H7 (cell line): ENCODE data around the gene RSRC2. TPM values are rescaled to one million over a fixed set of nuclear protein-coding genes. Genes with fewer than 3 reads are reported as not detected.
A peak's percentile ranks its signal among the peaks of the same experiment; 100 is the strongest.
"Not testable (repeated sequence)": the region's sequence is repeated elsewhere in the genome, so short reads cannot be mapped to it uniquely, and the experiment has no call there.

Experiments used
- DNase-seq: peaks from one replicate; pipeline ENCODE4 v3.0.0; 2012
- H3K27me3 ChIP-seq: 2 replicates; pipeline ENCODE4 v1.6.0; 2011; ENCODE audit warnings: mild to moderate bottlenecking, low read length; ENCODE audit not compliant: control insufficient read depth, insufficient read depth
- H3K36me3 ChIP-seq: replicated peaks from 2 replicates; pipeline ENCODE4 v1.5.1; 2011; ENCODE audit warnings: low read length; ENCODE audit not compliant: control insufficient read depth, insufficient read depth
- H3K4me3 ChIP-seq: 2 replicates; pipeline ENCODE4 v1.5.1; 2011; ENCODE audit warnings: low read depth, mild to moderate bottlenecking, control low read depth, low read length, moderate library complexity; ENCODE audit not compliant: insufficient read depth
- total RNA-seq: library from RNA; depleted of rRNA; stranded (reverse); fragments of >200 nt; shearing (Covaris generic); gene quantifications from 2 replicates; pipeline ENCODE4 v1.2.3, GENCODE V29; 2014; rRNA removed

The RSRC2 gene, protein sequence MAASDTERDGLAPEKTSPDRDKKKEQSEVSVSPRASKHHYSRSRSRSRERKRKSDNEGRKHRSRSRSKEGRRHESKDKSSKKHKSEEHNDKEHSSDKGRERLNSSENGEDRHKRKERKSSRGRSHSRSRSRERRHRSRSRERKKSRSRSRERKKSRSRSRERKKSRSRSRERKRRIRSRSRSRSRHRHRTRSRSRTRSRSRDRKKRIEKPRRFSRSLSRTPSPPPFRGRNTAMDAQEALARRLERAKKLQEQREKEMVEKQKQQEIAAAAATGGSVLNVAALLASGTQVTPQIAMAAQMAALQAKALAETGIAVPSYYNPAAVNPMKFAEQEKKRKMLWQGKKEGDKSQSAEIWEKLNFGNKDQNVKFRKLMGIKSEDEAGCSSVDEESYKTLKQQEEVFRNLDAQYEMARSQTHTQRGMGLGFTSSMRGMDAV
- 54.4 and 69.8 TPM in 2 replicates for total RNA-seq

DNA sequence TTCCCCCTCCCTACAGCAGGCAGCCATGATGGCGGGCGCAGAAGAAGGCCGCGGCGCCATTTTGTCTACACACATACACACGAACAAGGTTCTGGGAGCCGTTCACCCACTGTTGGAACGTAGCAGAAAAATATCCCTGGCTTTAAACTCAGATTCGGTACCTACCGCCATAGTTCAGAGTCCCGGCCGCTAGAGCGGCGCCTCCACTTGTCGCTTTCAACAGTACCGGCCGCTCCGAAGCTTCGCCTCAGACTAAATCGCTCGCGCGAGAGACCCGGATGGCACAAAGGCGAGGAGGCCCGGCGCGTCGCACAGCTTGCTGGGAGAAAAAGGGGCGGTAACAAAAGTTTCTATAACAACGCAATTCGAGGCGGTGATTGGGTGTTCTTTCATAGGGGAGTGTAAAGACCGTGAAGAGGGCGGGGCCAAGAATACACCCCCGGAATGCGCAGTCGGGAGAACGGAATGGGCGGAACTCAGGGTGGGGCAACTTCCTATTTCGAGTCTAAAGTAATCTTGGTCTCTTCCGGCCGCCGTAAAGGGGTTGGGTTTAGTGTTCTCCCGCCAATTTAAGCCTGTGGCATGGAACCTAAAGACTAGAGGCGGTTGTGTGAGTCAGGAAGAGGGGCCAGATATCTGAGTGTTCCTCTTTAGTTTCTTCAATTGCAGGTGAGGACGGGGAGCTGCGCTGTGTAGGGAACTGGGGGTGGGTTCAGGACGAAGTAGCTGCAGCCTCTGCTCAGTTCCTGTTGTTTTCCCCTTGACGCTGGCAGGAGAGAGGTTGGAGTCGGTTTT is at the start of gene RSRC2, which contains the start of gene KNTC1:
RSRC2 (minus strand) TSS at position 254 of the 795 bp plus-strand sequence; CDS start at position 171, 83 bp downstream.
KNTC1 (plus strand) TSS at position 567 of the 795 bp plus-strand sequence. CDS start 2,815 bp downstream, outside the sequence.
- peak within 1 kb of the TSS; percentile 95 for H3K4me3 ChIP-seq
- H3K27me3 ChIP-seq: no peaks in the 10 kb centered on the region
- peak; percentile 93 for DNase-seq
- H3K36me3 ChIP-seq: peaks cover 13% of the 10 kb centered on the region

DNA sequence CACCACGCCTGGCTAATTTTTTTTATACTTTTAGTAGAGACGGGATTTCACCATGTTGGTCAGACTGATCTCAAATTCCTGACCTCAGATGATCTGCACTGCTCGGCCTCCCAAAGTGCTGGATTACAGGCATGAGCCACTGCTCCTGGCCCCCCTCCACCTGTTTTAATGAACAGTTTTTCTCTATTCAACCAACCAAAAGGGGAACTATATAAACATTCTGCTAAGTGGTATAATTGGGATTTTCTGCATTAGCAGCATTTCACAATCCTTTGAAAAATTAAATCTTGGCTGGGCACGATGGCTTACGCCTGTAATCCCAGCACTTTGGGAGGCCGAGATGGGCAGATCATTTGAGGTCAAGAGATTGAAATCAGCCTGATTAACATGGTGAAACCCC is 45.1 kb upstream of the RSRC2 start:
- no peak for DNase-seq
- Histone ChIP-seq H3K27me3 (no peaks in the 10 kb centered on the region), H3K4me3 (no peak overlapping the region), H3K36me3 (peaks cover 20% of the 10 kb centered on the region)

DNA sequence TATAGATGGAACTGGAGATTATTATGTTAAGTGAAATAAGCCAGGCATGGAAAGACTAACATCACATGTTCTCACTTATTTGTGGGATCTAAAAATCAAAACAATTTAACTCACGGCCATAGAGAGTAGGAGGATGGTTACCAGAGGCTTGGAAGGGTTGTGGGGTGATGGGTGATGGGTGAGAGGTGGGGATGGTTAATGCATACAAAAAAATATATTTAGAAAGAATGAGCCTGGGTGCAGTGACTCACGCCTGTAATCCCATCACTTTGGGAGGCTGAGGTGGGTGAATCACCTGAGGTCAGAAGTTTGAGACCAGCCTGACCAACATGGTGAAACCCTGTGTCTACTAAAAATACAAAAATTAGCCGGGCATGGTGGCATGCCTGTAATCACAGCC is 43.3 kb upstream of the RSRC2 start:
- H3K27me3 ChIP-seq, DNase-seq, H3K4me3 ChIP-seq: not testable (repeated sequence)
- peaks cover 15% of the 10 kb centered on the region for H3K36me3 ChIP-seq

DNA sequence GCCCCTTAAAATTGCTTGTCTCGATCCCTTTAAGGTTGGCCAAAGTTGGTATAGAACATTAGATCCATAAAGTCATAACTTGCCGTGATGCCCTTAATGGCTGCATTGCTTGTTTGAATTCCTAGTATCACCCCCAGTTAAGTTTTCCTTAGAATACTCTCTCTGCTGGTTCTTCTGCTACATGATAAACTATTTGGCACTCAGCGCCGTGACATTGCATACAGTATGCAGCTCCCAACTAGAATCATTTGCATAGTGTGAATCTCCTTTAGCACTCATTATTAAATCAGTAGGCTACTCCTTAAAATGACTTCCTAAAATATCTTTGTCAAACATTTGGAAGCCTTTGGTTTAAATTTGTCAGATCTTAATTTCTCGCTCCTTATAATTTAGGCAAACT is 42.6 kb upstream of the RSRC2 start:
- Histone ChIP-seq H3K27me3 (no peaks in the 10 kb centered on the region), H3K36me3 (peaks cover 14% of the 10 kb centered on the region), H3K4me3 (no peak overlapping the region)
- no peak for DNase-seq

DNA sequence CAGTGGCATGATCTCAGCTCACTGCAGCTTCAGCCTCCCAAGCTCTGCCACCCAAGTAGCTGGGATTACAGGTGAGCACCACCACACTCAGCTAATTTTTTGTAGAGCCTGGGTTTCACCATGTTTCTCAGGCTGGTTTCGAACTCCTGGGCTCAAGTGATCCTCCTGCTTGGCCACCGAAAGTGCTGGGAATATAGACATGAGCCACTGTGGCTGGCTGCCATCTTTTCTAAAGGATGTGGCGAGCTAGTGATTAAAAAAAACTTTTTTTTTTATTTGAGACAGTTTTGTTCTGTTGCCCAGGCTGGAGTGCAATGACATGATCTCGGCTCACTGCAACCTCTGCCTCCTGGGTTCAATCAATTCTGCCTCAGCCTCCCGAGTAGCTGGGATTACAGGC is 40.1 kb upstream of the RSRC2 start:
- not testable (repeated sequence) for H3K27me3 ChIP-seq, DNase-seq, H3K36me3 ChIP-seq, H3K4me3 ChIP-seq

DNA sequence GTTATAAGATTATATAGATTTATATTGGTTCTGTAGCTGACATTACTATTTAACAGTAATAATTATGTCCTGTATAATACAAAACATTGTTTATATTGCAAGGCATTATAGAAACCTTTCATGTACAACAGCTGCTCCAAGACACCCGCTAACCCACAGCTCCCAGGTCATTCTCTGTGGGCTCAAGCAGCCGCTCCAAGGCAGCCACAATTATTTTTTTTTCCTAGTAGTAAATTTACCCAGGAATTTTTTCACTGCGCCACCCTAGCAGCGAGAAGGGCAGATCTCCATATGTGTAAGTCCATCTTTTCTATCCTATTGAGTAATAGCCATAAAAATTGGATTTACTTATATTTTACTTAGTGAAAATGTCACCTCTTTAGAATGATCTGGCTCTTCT is 36.6 kb upstream of the RSRC2 start:
- H3K27me3 ChIP-seq: no peaks in the 10 kb centered on the region
- no peak for DNase-seq
- peaks cover 6% of the 10 kb centered on the region for H3K36me3 ChIP-seq
- H3K4me3 ChIP-seq: no peak overlapping the region

DNA sequence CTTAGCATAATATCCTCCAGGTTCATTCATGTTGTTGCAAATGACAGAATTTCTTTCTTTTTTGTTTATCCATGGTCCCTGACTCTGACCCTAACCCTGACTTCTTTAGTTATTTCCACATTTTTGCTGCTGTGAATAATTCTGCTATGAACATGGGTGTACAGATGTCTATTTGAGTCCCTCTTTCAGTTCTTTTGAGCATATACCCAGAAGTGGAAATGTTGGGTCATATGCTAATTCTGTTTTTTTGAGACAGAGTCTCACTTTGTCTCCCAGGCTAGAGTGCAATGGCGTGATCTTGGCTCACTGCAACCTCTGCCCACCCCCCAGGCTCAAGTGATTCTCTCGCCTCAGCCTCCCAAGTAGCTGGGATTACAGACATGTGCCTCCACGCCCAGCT is 33.4 kb upstream of the RSRC2 start:
- H3K27me3 ChIP-seq: no peaks in the 10 kb centered on the region
- peaks cover 10% of the 10 kb centered on the region for H3K36me3 ChIP-seq
- no peak for DNase-seq
- no peak overlapping the region for H3K4me3 ChIP-seq

DNA sequence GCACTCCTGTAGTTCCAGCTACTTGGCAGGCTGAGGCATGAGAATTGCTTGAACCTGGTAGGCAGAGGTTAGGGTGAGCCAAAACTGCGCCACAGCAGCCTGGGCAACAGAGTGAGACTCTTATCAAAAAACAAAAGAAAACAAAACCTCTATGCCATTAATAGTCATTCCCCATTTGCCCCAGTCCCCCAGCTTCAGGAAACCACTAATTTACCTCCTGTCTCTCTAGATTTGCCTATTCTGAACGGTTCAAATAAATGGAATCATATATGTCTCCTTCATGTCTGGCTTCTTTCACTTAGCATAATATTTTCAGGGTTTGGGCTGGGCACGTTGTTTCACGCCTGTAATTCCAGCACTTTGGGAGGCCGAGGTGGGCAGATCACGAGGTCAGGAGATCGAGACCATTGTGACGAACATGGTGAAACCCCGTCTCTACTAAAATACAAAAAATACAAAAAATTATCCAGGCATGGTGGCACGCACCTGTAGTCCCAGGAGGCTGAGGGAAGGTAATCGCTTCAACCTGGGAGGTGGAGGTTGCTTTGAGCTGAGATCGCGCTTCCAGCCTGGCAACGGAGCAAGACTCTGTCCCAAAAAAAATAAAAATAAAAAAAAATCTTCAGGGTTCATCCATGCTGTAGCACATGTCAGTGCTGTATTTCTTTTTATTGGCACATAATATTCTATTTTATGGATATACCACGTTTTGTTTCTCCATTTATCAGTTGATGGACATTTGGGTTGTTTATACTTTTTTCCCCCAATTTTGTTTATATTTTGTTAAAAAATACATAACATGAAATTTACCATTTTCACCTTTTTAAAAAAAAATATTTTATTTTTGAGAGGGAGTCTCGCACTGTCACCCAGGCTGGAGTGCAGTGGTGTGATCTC is 32.3 kb upstream of the RSRC2 start:
- Histone ChIP-seq H3K27me3 (no peaks in the 10 kb centered on the region), H3K4me3 (no peak overlapping the region), H3K36me3 (peaks cover 8% of the 10 kb centered on the region)
- no peak for DNase-seq

DNA sequence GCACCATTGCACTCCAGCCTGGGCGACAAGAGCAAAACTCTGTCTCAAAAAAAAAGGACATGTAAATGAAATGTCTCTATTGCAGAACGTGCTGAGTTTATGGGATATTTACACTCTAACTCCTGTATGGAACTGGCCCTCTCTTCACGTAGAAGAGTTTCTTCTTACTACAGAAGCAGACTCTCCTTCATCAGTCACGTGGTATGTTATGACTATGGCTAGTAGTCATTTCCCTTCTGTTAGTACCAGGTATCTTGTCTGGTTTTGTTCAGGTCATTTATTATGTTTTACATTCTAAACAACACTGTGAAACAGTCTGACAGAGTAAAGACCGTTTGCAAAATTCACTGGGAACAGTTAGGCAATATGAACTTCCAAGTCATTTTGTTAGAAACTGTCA is 20.6 kb upstream of the RSRC2 start:
- Histone ChIP-seq H3K36me3 (peaks cover 21% of the 10 kb centered on the region), H3K27me3 (no peaks in the 10 kb centered on the region), H3K4me3 (no peak overlapping the region)
- DNase-seq: no peak

DNA sequence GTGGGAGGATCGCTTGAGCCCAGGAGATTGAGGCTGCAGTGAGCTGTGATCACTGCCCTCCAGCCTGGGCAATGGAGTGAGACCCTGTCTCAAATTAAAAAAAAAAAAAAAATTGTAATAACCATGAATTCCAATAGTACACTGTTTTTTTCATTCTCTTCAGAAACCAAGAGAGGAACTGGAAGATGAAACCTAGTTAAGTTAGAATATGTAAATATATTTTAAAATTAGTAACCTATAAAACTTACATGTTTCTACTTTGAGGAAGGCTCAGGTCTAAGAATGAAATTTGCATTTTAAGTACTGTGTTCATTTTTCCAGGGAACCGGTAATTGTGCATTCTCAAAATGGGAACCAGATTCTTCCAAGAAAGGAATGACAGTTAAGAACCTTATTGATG is 19.1 kb upstream of the RSRC2 start:
- Histone ChIP-seq H3K4me3 (no peak overlapping the region), H3K36me3 (peaks cover 17% of the 10 kb centered on the region), H3K27me3 (no peaks in the 10 kb centered on the region)
- DNase-seq: no peak

DNA sequence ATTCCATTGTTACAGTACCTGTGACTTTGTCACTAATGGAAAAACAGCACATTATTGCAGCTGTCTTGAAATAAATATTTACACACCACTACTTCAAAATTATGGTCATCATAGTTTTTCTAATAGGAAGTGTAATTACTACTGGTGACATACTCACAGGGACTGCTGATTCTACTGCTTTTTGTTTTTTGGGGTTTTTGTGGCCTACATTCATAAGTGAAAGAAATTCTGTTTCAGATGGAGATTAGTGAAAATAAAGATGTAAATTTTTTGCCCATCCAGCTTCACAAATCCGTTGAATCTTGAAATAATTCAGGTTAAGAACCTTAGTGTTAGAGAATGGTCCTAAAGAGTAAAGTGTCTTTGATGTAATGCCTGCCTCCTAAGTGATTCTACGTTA is 17.8 kb upstream of the RSRC2 start:
- no peak for DNase-seq
- no peaks in the 10 kb centered on the region for H3K27me3 ChIP-seq
- no peak overlapping the region for H3K4me3 ChIP-seq
- H3K36me3 ChIP-seq: peaks cover 12% of the 10 kb centered on the region

DNA sequence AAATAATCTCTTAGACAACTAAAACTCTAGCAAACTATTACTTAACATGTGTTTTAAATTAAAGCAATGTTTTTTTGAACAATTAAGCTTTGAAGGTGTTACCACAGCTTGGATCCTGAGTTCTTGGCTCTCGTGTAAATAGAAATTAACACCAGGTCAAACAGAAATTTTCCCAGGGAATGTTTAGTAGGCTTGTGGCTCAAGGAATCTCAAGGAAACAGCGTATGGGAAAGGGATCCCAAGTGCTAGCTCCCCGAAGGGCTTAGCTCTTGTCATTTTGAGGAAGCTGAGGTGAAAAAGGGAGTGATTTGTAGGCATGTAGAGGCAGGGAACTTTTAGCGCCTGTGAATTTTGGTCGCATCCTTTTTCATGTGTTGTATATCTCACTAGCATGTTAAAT is 11.8 kb upstream of the RSRC2 start:
- DNase-seq: no peak
- H3K4me3 ChIP-seq: no peak overlapping the region
- peaks cover 20% of the 10 kb centered on the region for H3K36me3 ChIP-seq
- H3K27me3 ChIP-seq: no peaks in the 10 kb centered on the region

DNA sequence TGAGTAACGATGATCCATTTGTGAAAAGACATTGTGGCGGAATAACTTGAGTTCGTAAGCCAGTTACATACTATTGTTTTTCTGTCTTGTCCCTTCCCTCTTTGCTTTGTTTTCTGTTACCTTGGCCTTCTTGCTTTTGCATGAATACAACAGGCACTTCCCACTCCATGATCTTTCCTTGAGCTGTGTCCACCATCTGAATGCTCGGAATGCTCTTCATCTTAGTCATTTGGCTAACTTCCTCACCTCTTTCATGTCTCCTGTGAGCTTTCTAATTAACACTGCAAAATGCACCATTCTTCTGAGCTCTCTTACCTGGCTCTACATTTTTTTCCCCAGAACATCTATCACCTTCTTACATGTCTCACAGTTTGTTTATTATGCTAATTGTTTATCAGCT is 10.3 kb upstream of the RSRC2 start:
- Histone ChIP-seq H3K4me3 (no peak overlapping the region), H3K27me3 (no peaks in the 10 kb centered on the region), H3K36me3 (peaks cover 18% of the 10 kb centered on the region)
- DNase-seq: no peak

DNA sequence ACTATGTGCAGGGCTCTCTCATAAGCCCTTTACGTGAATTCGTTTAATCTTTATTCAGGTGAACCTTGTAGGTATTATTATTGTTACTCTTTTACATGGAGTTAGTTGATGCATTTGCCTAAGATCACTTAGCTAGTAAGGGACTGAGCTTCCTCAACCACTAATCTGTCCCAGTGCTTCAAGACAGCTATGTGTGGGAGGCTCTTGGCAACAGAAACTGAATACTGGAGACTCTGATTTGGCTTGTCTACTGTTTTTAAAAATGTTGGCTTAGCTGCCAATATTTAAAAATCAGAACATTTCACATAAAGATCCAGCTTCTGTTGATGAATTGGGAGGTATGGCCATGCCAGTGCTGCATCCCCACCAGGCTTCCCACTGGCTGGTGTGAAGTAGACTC is 7.1 kb upstream of the RSRC2 start:
- Histone ChIP-seq H3K4me3 (no peak overlapping the region), H3K27me3 (no peaks in the 10 kb centered on the region), H3K36me3 (peaks cover 18% of the 10 kb centered on the region)
- DNase-seq: no peak
